IgD-negative memory B cell (primary cell): ENCODE data around the gene ADAM19. TPM values are rescaled to one million over a fixed set of nuclear protein-coding genes. Genes with fewer than 3 reads are reported as not detected.
A peak's percentile ranks its signal among the peaks of the same experiment; 100 is the strongest.

Experiments used
- H3K27ac Mint-ChIP-seq, 3 donors: one replicate each; pipeline ENCODE4 v1.8.0; 2020 to 2022; ENCODE audit warnings: mild to moderate bottlenecking in 3 of 3, mixed read lengths in 3 of 3, moderate library complexity in 1 of 3
- H3K27me3 Mint-ChIP-seq: one replicate; pipeline ENCODE4 v1.8.0; 2021; ENCODE audit warnings: mixed read lengths
- H3K36me3 Mint-ChIP-seq: one replicate; pipeline ENCODE4 v1.8.0; 2020; ENCODE audit warnings: mild to moderate bottlenecking, mixed read lengths
- H3K4me1 Mint-ChIP-seq, 3 donors: one replicate each; pipeline ENCODE4 v1.8.0; 2020 to 2022; ENCODE audit warnings: mixed read lengths in 3 of 3, mild to moderate bottlenecking in 1 of 3
- H3K4me3 Mint-ChIP-seq, 4 donors: one replicate each; pipeline ENCODE4 v1.8.0; 2020 to 2022; ENCODE audit warnings: mild to moderate bottlenecking in 4 of 4, mixed read lengths in 4 of 4, moderate library complexity in 3 of 4
- H3K9me3 Mint-ChIP-seq, 3 donors: one replicate each; pipeline ENCODE4 v1.8.0; 2020 to 2021; ENCODE audit warnings: mixed read lengths in 3 of 3, mild to moderate bottlenecking in 1 of 3
- polyA plus RNA-seq: library from polyadenylated mRNA; unstranded; fragments of 300-500 nt; fragmentation: Illumina TruSeq; gene quantifications from one replicate; pipeline ENCODE4 v1.2.3, GENCODE V29; 2021

ADAM19 gene
- polyA plus RNA-seq, 1 donor from 2014 or later = 45.1 TPM

DNA sequence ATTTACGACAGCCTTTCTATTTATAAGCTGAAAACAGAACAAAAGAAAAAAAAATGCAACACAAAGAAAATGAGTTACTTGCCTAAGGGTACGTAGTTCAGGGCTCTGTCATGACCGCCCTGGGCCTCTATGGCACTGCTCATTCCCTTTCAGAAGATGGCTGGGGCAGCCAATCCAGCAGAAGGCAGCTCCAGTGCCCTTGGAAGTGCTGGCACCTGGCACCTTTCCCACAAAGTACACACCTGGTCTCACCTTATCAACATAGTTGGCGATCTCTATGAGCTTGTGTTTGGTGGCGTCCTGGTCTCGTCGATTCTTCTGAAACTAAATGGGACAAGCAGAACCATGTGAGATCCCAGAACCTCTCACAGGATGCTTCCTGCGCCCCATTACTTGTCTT, 62.4 kb downstream of the ADAM19 start:
- Mint-ChIP-seq H3K4me1 (peaks cover 17 to 44% (median 40%) of the 10 kb centered on the region in 3 donors), H3K36me3 (peaks cover 18% of the 10 kb centered on the region), H3K9me3 (peaks cover 0 to 2% (median 0%) of the 10 kb centered on the region in 3 donors), H3K27me3 (no peaks in the 10 kb centered on the region), H3K4me3 (no peak overlapping the region), H3K27ac (peak overlapping the region in 2 of 3 donors; percentile 47 to 86)

DNA sequence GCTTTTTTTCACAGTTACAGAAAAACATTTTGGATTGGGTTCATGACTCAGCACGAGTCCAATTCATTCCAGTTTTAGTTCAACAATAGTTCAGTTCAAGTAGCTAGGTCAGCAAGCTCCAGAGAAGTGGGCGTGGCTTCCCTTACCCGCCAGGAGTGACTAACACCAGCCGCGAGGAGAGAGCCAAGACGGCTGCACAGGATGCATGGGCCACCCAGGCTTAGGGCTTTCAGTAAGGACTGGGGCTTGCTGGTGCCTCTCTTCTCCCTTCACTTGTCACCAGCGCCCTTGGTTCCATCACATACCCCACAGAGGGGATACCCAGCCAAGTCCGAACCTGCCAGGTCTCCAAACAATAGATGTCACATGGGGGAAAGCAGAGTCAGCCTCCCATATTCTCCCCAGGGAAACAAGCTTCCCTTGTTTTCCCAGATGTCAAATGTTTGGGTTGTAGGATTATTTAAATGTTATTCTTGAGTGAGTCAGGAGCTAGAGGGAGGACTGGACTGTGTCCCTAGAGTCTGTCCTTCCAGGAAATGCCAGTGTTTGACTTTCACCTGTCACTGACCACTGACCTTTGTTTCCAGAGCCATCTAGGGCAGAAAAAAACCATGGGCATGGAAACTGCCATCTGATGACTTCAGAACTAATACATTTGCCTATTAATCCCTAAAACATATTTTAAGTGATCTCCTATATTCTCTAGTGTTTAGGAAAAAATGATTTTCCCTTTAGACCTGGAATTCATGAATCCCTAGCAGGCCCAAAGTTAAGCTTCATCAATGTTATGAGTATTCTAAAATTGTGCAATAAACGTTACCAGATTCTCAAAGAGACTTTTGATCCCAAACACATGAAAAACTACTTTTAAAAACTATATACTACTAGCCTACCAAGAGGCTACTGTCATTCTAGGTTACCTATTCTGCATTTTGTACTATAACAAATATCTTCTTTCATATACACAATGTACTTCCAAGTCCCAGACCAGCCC, 63.6 kb downstream of the ADAM19 start:
- Mint-ChIP-seq H3K27ac (peak overlapping the region; percentile 59 to 95 (median 79)), H3K27me3 (no peaks in the 10 kb centered on the region), H3K36me3 (peaks cover 20% of the 10 kb centered on the region), H3K4me1 (peaks cover 22 to 54% (median 49%) of the 10 kb centered on the region in 3 donors), H3K4me3 (peak overlapping the region in 2 of 4 donors; percentile 15 to 33), H3K9me3 (peaks cover 0 to 2% (median 0%) of the 10 kb centered on the region in 3 donors)

DNA sequence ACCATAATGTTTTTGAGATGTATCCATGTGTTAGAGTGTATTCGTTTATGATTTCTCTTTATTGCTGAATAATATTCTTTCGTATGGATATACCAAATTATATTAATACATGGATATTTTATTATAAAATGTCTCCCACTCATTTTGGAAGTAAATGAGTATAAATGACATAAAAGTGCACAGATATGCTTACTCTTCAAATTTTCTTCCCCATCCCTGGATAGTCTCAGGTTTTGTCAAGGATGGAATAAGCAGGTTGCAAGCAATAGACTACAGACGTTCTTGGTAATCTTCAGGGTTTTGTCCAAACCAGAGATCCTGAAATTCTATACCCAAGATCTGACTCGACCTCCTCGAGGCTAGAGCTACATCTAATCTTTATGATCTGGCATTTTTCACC, 64.9 kb downstream of the ADAM19 start:
- Mint-ChIP-seq H3K27ac (peak overlapping the region; percentile 78 to 86 (median 79)), H3K27me3 (no peaks in the 10 kb centered on the region), H3K36me3 (peaks cover 19% of the 10 kb centered on the region), H3K4me3 (peak overlapping the region in 2 of 4 donors; percentile 35 to 48), H3K9me3 (peaks cover 0 to 2% (median 0%) of the 10 kb centered on the region in 3 donors), H3K4me1 (peaks cover 30 to 66% (median 59%) of the 10 kb centered on the region in 3 donors)

DNA sequence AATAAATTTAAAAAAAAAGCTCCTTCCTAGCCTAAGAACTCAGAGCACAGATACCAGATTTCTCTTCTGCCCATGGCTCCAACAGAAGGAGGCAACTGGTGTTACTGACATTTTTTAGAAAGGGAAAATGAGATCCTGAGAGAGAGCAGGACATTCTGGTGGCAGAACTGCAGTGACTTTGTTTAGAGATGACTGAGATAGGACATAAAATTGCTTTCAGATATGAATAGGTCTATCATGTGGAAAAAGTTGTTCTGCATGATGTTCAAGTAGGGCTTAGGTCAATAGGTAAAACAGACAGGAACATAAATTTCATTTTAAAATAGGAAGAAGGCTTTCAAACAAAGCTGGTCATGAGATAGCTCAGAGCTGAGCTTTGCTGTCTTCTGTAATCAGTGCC, 66.0 kb downstream of the ADAM19 start:
- H3K4me3 Mint-ChIP-seq = peak overlapping the region in 3 of 4 donors; percentile 6 to 39 (median 30)

DNA sequence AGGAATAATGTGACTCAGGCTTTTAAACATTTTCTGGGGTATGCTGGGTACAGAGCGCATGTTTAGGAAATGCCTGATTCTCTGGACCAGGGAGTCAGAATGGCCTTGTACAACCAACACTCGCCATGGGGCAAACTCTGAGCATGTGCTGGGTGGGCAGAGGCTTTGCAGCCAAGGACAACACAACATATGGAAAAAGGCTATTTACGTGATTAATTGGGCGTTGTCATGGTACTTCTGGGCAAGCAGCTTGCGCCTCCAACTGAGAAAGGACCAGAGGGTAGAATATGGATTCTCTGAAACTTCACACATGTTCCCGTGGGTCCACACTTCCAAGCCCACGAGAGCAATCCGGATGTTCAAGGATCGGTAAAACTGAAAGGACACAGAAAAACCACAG, 66.5 kb downstream of the ADAM19 start:
- Mint-ChIP-seq H3K4me3 (peak overlapping the region in 3 of 4 donors; percentile 6 to 56 (median 50)), H3K9me3 (peaks cover 0 to 2% (median 0%) of the 10 kb centered on the region in 3 donors), H3K27me3 (no peaks in the 10 kb centered on the region), H3K4me1 (peaks cover 37 to 65% (median 59%) of the 10 kb centered on the region in 3 donors), H3K36me3 (peaks cover 23% of the 10 kb centered on the region), H3K27ac (peak overlapping the region; percentile 79 to 86 (median 83))

More for the DNA sequence above, 66.0 kb downstream of the ADAM19 start:
- H3K4me1 Mint-ChIP-seq = peaks cover 34 to 61% (median 58%) of the 10 kb centered on the region in 3 donors
- peaks cover 23% of the 10 kb centered on the region for H3K36me3 Mint-ChIP-seq
- H3K27ac Mint-ChIP-seq = peak overlapping the region; percentile 78 to 86 (median 79)
- peaks cover 0 to 2% (median 0%) of the 10 kb centered on the region in 3 donors for H3K9me3 Mint-ChIP-seq
- no peaks in the 10 kb centered on the region for H3K27me3 Mint-ChIP-seq

DNA sequence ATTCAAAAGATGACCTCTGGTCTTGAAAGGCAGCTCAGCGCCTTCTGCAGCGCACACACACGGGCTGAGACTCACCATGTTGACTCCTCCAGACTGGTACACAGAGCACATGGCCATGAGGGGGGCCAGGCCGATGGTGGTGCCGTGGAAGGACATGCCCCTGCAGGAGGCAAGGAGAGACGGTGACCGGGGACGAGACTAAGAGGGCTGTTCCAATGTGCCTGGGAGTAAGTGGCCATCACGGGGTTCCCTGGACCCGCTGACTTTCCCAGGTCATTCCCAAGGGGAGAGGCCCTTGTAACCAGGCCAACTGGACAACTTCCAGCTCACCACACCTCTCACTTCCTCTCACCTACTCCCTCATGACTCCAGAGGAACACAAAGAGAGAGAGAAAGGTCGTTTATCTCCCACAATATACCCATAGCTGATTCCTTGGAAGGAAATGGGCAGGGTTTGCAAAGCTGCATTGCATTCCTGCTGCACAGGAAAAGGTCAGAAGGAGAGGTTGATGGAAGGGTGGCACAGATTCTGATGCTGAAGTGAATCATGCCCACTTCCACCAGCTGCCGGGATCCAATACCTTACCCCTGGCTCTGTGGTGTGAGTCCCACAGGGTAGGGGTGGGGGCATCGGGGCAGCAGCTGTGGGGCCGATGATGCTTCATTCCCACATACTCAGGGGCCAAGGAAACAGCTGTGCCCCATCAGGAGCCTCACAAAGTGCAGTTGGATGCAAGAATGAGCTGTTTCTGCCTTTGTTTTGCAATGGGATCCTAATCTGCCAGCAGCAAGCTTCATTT, 68.4 kb downstream of the ADAM19 start:
- H3K27ac Mint-ChIP-seq = peak overlapping the region; percentile 24 to 91 (median 79)
- H3K36me3 Mint-ChIP-seq = peaks cover 20% of the 10 kb centered on the region
- H3K27me3 Mint-ChIP-seq = no peaks in the 10 kb centered on the region
- H3K9me3 Mint-ChIP-seq = no peaks in the 10 kb centered on the region
- peak overlapping the region in 3 of 4 donors; percentile 27 to 56 (median 44) for H3K4me3 Mint-ChIP-seq
- peaks cover 47 to 76% (median 73%) of the 10 kb centered on the region in 3 donors for H3K4me1 Mint-ChIP-seq

- Mint-ChIP-seq H3K36me3 (peaks cover 20% of the 10 kb centered on the region), H3K27me3 (no peaks in the 10 kb centered on the region), H3K4me3 (peak overlapping the region in 3 of 4 donors; percentile 16 to 83 (median 52)), H3K9me3 (no peaks in the 10 kb centered on the region), H3K27ac (peak overlapping the region; percentile 24 to 80 (median 47)), H3K4me1 (peaks cover 56 to 82% (median 75%) of the 10 kb centered on the region in 3 donors)
Measured at GRCh38 chr5:157506066-157506590, 69.4 kb downstream of the ADAM19 start.

- Mint-ChIP-seq H3K4me3 (peak overlapping the region in 3 of 4 donors; percentile 16 to 83 (median 52)), H3K9me3 (no peaks in the 10 kb centered on the region), H3K4me1 (peaks cover 62 to 85% (median 76%) of the 10 kb centered on the region in 3 donors), H3K36me3 (peaks cover 20% of the 10 kb centered on the region), H3K27me3 (no peaks in the 10 kb centered on the region), H3K27ac (peak overlapping the region; percentile 24 to 80 (median 47))
Measured at GRCh38 chr5:157505496-157505895, 70.1 kb downstream of the ADAM19 start.

GRCh38 chr5:157504053-157504452, 71.5 kb downstream of the ADAM19 start:
- Mint-ChIP-seq H3K4me3 (peak overlapping the region in 3 of 4 donors; percentile 61 to 83 (median 68)), H3K27ac (peak overlapping the region; percentile 87 to 96 (median 92)), H3K36me3 (peaks cover 25% of the 10 kb centered on the region), H3K9me3 (no peaks in the 10 kb centered on the region), H3K27me3 (no peaks in the 10 kb centered on the region), H3K4me1 (peaks cover 61 to 82% (median 64%) of the 10 kb centered on the region in 3 donors)

- Mint-ChIP-seq H3K36me3 (peaks cover 17% of the 10 kb centered on the region), H3K4me1 (peaks cover 48 to 76% (median 49%) of the 10 kb centered on the region in 3 donors), H3K4me3 (peak overlapping the region; percentile 53 to 83 (median 70))
Measured at GRCh38 chr5:157502143-157502647, 73.4 kb downstream of the ADAM19 start.

GRCh38 chr5:157497875-157498611, 77.5 kb downstream of the ADAM19 start:
- Mint-ChIP-seq H3K4me3 (no peak overlapping the region), H3K9me3 (peaks cover 0 to 4% (median 0%) of the 10 kb centered on the region in 3 donors), H3K36me3 (peaks cover 23% of the 10 kb centered on the region), H3K4me1 (peaks cover 28 to 59% (median 40%) of the 10 kb centered on the region in 3 donors), H3K27me3 (no peaks in the 10 kb centered on the region), H3K27ac (peak overlapping the region; percentile 5 to 89 (median 52))

More at GRCh38 chr5:157502143-157502647, 73.4 kb downstream of the ADAM19 start:
- Mint-ChIP-seq H3K27ac (peak overlapping the region; percentile 87 to 98 (median 96)), H3K27me3 (no peaks in the 10 kb centered on the region), H3K9me3 (no peaks in the 10 kb centered on the region)

GRCh38 chr5:157496864-157497263, 78.7 kb downstream of the ADAM19 start:
- Mint-ChIP-seq H3K27me3 (no peaks in the 10 kb centered on the region), H3K27ac (peak overlapping the region; percentile 52 to 89 (median 82)), H3K9me3 (peaks cover 0 to 4% (median 0%) of the 10 kb centered on the region in 3 donors), H3K4me3 (no peak overlapping the region), H3K4me1 (peaks cover 16 to 47% (median 30%) of the 10 kb centered on the region in 3 donors), H3K36me3 (peaks cover 19% of the 10 kb centered on the region)

GRCh38 chr5:157494178-157494832, 81.3 kb downstream of the ADAM19 start:
- H3K4me1 Mint-ChIP-seq = peaks cover 8 to 43% (median 18%) of the 10 kb centered on the region in 3 donors
- H3K36me3 Mint-ChIP-seq = peaks cover 17% of the 10 kb centered on the region
- H3K4me3 Mint-ChIP-seq = peak overlapping the region in 2 of 4 donors; percentile 29 to 31
- peaks cover 0 to 4% (median 0%) of the 10 kb centered on the region in 3 donors for H3K9me3 Mint-ChIP-seq
- H3K27ac Mint-ChIP-seq = peak overlapping the region; percentile 25 to 93 (median 87)
- H3K27me3 Mint-ChIP-seq = no peaks in the 10 kb centered on the region
